OCI-LY3 (cell line): Measurements from ENCODE around the gene AQP6.

Experiments
- EZH2phosphoT487 ChIP-seq: fragments of 200-600 bp; shearing (Covaris generic); IDR thresholded peaks from 2 replicates; pipeline ENCODE4 v1.6.1; 2018; ENCODE audit warnings: antibody characterized with exemption, mixed run types, low read depth
- TF ChIP-seq, protein P1 (sequence below): fragments of 200-600, 300-600 bp; sonication (generic); IDR thresholded peaks from 2 replicates; pipeline ENCODE4 v1.5.1; 2014; ENCODE audit warnings: antibody characterized with exemption, low read length, low read depth

DNA sequence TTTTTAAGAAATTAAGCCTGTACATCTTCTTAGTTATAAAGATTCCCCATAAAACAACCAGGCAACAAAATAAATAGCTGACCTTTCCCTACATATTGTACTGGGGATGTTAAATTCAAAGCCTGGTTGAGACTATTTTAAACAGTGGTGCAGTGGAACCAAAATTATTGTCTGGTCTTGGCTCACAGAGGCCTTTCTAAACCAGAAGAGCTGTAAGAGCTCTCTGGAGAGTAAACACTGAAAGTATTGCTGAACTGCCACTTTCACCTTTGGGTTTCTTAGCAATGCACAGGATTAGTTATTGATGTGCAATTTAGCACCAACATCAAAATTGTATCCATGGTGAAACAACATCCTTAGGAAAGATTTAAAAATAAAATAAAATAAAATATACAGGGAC is 31.9 kb downstream of the AQP6 start:
- TF ChIP-seq, protein P1, sequence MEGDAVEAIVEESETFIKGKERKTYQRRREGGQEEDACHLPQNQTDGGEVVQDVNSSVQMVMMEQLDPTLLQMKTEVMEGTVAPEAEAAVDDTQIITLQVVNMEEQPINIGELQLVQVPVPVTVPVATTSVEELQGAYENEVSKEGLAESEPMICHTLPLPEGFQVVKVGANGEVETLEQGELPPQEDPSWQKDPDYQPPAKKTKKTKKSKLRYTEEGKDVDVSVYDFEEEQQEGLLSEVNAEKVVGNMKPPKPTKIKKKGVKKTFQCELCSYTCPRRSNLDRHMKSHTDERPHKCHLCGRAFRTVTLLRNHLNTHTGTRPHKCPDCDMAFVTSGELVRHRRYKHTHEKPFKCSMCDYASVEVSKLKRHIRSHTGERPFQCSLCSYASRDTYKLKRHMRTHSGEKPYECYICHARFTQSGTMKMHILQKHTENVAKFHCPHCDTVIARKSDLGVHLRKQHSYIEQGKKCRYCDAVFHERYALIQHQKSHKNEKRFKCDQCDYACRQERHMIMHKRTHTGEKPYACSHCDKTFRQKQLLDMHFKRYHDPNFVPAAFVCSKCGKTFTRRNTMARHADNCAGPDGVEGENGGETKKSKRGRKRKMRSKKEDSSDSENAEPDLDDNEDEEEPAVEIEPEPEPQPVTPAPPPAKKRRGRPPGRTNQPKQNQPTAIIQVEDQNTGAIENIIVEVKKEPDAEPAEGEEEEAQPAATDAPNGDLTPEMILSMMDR = no peak
- no peak for TF ChIP-seq EZH2phosphoT487
